ENCODE measurements around the gene ZDHHC8. TPM values are rescaled to one million over a fixed set of nuclear protein-coding genes. Genes with fewer than 3 reads are reported as not detected.

ZDHHC8 gene
- total and polyA plus RNA-seq, 10 of the 15 experiments (the other 5 are each of a cell fraction or from before 2014, with no cell fraction given): 0.03 to 46.3 (median 5.3) TPM

- TF ChIP-seq SRF (IDR thresholded peaks at IDR 0.05; ENCODE audit: low read depth in 2 of 2, low read length in 2 of 2) (peak; percentile 24 to 50; a peak in 2 of 4 replicates), RFX5 (IDR thresholded peaks at IDR 0.05; ENCODE audit: low read depth, low read length) (no peak), ZBTB4 (CRISPR knock-in tag; IDR thresholded peaks at IDR 0.05) (no peak), NFYB (IDR thresholded peaks at IDR 0.05; ENCODE audit: insufficient read depth, low read depth, low read length) (no peak; the same call in 1 of the 2 replicates), POU2F2 (IDR thresholded peaks at IDR 0.05; ENCODE audit: borderline replicate concordance, low read depth, low read length) (no peak), MYC (IDR thresholded peaks at IDR 0.05; ENCODE audit: insufficient read depth, insufficient read length, insufficient replicate concordance, low read length, severe bottlenecking) (peak; percentile 67), BMI1 (IDR thresholded peaks at IDR 0.05; ENCODE audit: borderline replicate concordance) (no peak), WRNIP1 (IDR thresholded peaks at IDR 0.05; ENCODE audit: borderline replicate concordance, low read depth, low read length) (no peak), TCF12 (IDR thresholded peaks at IDR 0.05; ENCODE audit: low read depth, low read length) (no peak), EGR1 (IDR thresholded peaks at IDR 0.05; ENCODE audit: borderline replicate concordance in 1 of 2, low read depth in 2 of 2, low read length in 2 of 2) (peak in 1 of 2 experiments; percentile 58; a peak in 2 of 3 replicates), RBBP5 (conservative IDR thresholded peaks at IDR 0.05) (no peak), SUPT20H (IDR thresholded peaks at IDR 0.05; ENCODE audit: borderline replicate concordance, control insufficient read depth, low read depth, low read length) (no peak), ZNF592 (IDR thresholded peaks at IDR 0.05) (no peak; the same call in 1 of the 2 replicates), SMAD1 (IDR thresholded peaks at IDR 0.05; ENCODE audit: low read depth, partially characterized antibody) (no peak), NFXL1 (IDR thresholded peaks at IDR 0.05; ENCODE audit: borderline replicate concordance) (no peak), SMC3 (IDR thresholded peaks at IDR 0.05; ENCODE audit: borderline replicate concordance, low read length) (no peak), CREB1 (IDR thresholded peaks at IDR 0.05; ENCODE audit: low read depth) (peak; percentile 99), RELB (IDR thresholded peaks at IDR 0.05; ENCODE audit: low read depth) (peak; percentile 67)
Observed at GRCh38 chr22:20116951-20117632, 14.5 kb upstream of the ZDHHC8 start, which contains the start of gene TRMT2A (continued).

All from GM12878 (cell line).